BJ (cell line): ENCODE results near the gene SF3B6. TPM values are rescaled to one million over a fixed set of nuclear protein-coding genes. Genes with fewer than 3 reads are reported as not detected.

Experiments
- CTCF ChIA-PET: fragments of 350-600 bp; formaldehyde crosslinking; extraction: SDS; loops from one replicate; lab custom pipeline; 2021; ENCODE audit warnings: antibody characterized with exemption, inconsistent platforms; lab: Yijun Ruan, JAX
- POLR2A ChIA-PET: fragments of 300-600 bp; sonication (Branson Sonifier 250); formaldehyde crosslinking; extraction: SDS; loops from one replicate; lab custom pipeline; 2021; ENCODE audit warnings: antibody characterized with exemption; lab: Charles Lee
- DNase-seq: peaks from one replicate; pipeline ENCODE4 v3.0.0-alpha.2; 2011; ENCODE audit warnings: low read depth
- H3K27me3 ChIP-seq: 2 replicates; pipeline ENCODE4 v1.6.0; 2011; ENCODE audit warnings: low read length; ENCODE audit not compliant: control insufficient read depth, insufficient read depth
- H3K36me3 ChIP-seq: 2 replicates; pipeline ENCODE4 v1.5.1; 2011; ENCODE audit warnings: low read length; ENCODE audit not compliant: control insufficient read depth, insufficient read depth
- H3K4me3 ChIP-seq: 2 replicates; pipeline ENCODE4 v1.5.1; 2011; ENCODE audit warnings: low read depth, mild to moderate bottlenecking, control low read depth, low read length
- CTCF ChIP-seq: IDR thresholded peaks from 2 replicates; pipeline ENCODE4 v1.5.1; 2011; ENCODE audit warnings: low read depth, mild to moderate bottlenecking, control low read depth, inconsistent platforms, low read length, moderate library complexity; ENCODE audit not compliant: insufficient read depth
- polyA plus RNA-seq: library from polyadenylated mRNA; depleted of rRNA; stranded (reverse); fragments of >200 nt; gene quantifications from 2 replicates; pipeline ENCODE4 v1.2.3, GENCODE V29; 2011

Gene SF3B6
- polyA plus RNA-seq, 1 experiment, result 107 TPM

- POLR2A ChIA-PET, result no interaction called here
These were observed 10.8 kb downstream of the SF3B6 start for GRCh38 chr2:24065341-24065740.

GRCh38 chr2:24058564-24059271, 17.4 kb downstream of the SF3B6 start:
- no peak for DNase-seq
- POLR2A ChIA-PET, result no interaction called here
- Histone ChIP-seq H3K36me3 (no peaks in the 10 kb centered on the region), H3K4me3 (no peak overlapping the region), H3K27me3 (no peaks in the 10 kb centered on the region)
- CTCF ChIA-PET, result interaction anchor here (0.6 to 1.5 kb wide), 3 partner anchors 12 to 131 kb away, joined by 3 to 4 read pairs (median 3); partner anchors contain the start of genes TP53I3 and WDCP
- no peak for TF ChIP-seq CTCF

More at GRCh38 chr2:24065341-24065740, 10.8 kb downstream of the SF3B6 start:
- CTCF ChIA-PET, result interaction anchor here (1.3 to 2.2 kb wide), 2 partner anchors 15 to 138 kb away, joined by 5 to 8 read pairs; partner anchors contain the start of gene ATAD2B
- Histone ChIP-seq H3K4me3 (no peak overlapping the region), H3K36me3 (peaks cover 5% of the 10 kb centered on the region; the same call in 1 of the 2 replicates), H3K27me3 (no peaks in the 10 kb centered on the region)
- no peak for TF ChIP-seq CTCF
- no peak for DNase-seq

GRCh38 chr2:24055750-24056149, 20.4 kb downstream of the SF3B6 start:
- Histone ChIP-seq H3K36me3 (no peaks in the 10 kb centered on the region), H3K4me3 (no peak overlapping the region), H3K27me3 (no peaks in the 10 kb centered on the region)
- ChIA-PET POLR2A (no interaction called here), CTCF (no interaction called here)
- no peak for DNase-seq
- TF ChIP-seq CTCF, result no peak

GRCh38 chr2:24054366-24055010, 21.6 kb downstream of the SF3B6 start:
- TF ChIP-seq CTCF, result no peak
- no peak overlapping the region for H3K4me3 ChIP-seq
- ChIA-PET CTCF (no interaction called here), POLR2A (no interaction called here)
- no peaks in the 10 kb centered on the region for H3K36me3 ChIP-seq
- DNase-seq, result no peak
- no peaks in the 10 kb centered on the region for H3K27me3 ChIP-seq

- Histone ChIP-seq H3K27me3 (no peaks in the 10 kb centered on the region), H3K4me3 (no peak overlapping the region), H3K36me3 (no peaks in the 10 kb centered on the region)
- ChIA-PET CTCF (interaction anchor here (1.3 to 1.6 kb wide), 3 partner anchors 8 to 126 kb away, joined by 3 to 4 read pairs (median 3); partner anchors contain the start of gene ATAD2B), POLR2A (no interaction called here)
- no peak for TF ChIP-seq CTCF
- no peak for DNase-seq
These were observed 23.2 kb downstream of the SF3B6 start for GRCh38 chr2:24052951-24053350.
